ENCODE results near the gene MACROD2. TPM values are rescaled to one million over a fixed set of nuclear protein-coding genes. Genes with fewer than 3 reads are reported as not detected.

The MACROD2 gene
- total RNA-seq, 1 experiment from 2014 or later = 1.6 TPM

GRCh38 chr20:15327123-15327522 is 1331.8 kb downstream of the MACROD2 start:
- H3K79me2 ChIP-seq (ENCODE audit: insufficient read depth, low read length) = no peaks in the 10 kb centered on the region
- H3K23ac ChIP-seq (ENCODE audit: insufficient read length, low read depth, low read length) = no peak overlapping the region
- no peak overlapping the region for H4K8ac ChIP-seq (replicated peaks; ENCODE audit: insufficient read length, low read depth, low read length)
- Mint-ChIP-seq H3K4me3 (no peak overlapping the region), H3K9me3 (no peaks in the 10 kb centered on the region), H3K4me1 (no peaks in the 10 kb centered on the region), H3K27me3 (ENCODE audit: low read depth) (no peaks in the 10 kb centered on the region), H3K27ac (no peak overlapping the region), H3K36me3 (ENCODE audit: insufficient read depth in 1 of 3, low read depth in 3 of 3) (no peaks in the 10 kb centered on the region)
- H3K4me1 ChIP-seq (ENCODE audit: insufficient read depth, low read length) = no peaks in the 10 kb centered on the region
- no peak overlapping the region for H3K4me2 ChIP-seq (ENCODE audit: insufficient read depth, insufficient read length, low read length)
- no peaks in the 10 kb centered on the region for H3K23me2 ChIP-seq (ENCODE audit: insufficient read length, low read depth, low read length, poor library complexity, severe bottlenecking)
- H2BK5ac ChIP-seq (ENCODE audit: insufficient read length, low read length) = no peak overlapping the region
- H3K9me3 ChIP-seq (ENCODE audit: control insufficient read depth, low read depth, low read length) = no peaks in the 10 kb centered on the region
- no peaks in the 10 kb centered on the region for H4K20me1 ChIP-seq (ENCODE audit: control insufficient read depth, insufficient read depth, insufficient read length)
- H3K9ac ChIP-seq (ENCODE audit: extremely low read depth, insufficient read length, low read length) = no peak overlapping the region
- no peak overlapping the region for H3T11ph ChIP-seq (ENCODE audit: low read length)
- TF ChIP-seq CTCF (conservative IDR thresholded peaks at IDR 0.05) = no peak
- H3K56ac ChIP-seq (ENCODE audit: insufficient read length, low read depth, low read length) = no peak overlapping the region
- DNase-seq = no peak
- no peak overlapping the region for H2BK12ac ChIP-seq (ENCODE audit: insufficient read length, low read depth, low read length)
- no peak overlapping the region for H3K18ac ChIP-seq (ENCODE audit: insufficient read length, low read depth, low read length)
- no peak overlapping the region for H3K4ac ChIP-seq (ENCODE audit: low read depth, low read length)
- no peak overlapping the region for H4K5ac ChIP-seq (ENCODE audit: insufficient read length, low read depth, low read length)
- H2BK120ac ChIP-seq (ENCODE audit: low read depth, low read length, poor library complexity, severe bottlenecking) = no peak overlapping the region
- no peak overlapping the region for H2BK20ac ChIP-seq (ENCODE audit: low read depth, low read length, poor library complexity, severe bottlenecking)
- no peak overlapping the region for H4K91ac ChIP-seq (ENCODE audit: insufficient read length, low read depth, low read length)
- no peaks in the 10 kb centered on the region for H3K79me1 ChIP-seq (ENCODE audit: insufficient read depth, low read depth, low read length, poor library complexity, severe bottlenecking)
- no peak overlapping the region for H2AK5ac ChIP-seq (ENCODE audit: insufficient read length, low read length)
- no peak overlapping the region for H3K14ac ChIP-seq (ENCODE audit: insufficient read depth, low read length)
- H2AFZ ChIP-seq (ENCODE audit: low read length) = no peak overlapping the region
- H2BK15ac ChIP-seq (ENCODE audit: low read depth, low read length) = no peak overlapping the region
- no peak overlapping the region for H3K27ac ChIP-seq (ENCODE audit: insufficient read length, low read depth, low read length)
- no CpG with 5 or more reads among the region's 4 CpGs for WGBS (ENCODE audit: extremely low coverage, insufficient read length, low lambda C conversion rate)
- no peaks in the 10 kb centered on the region for H3K27me3 ChIP-seq (ENCODE audit: insufficient read depth, low read length)

Measured in H9 (cell line).